GM12875 (cell line): ENCODE measurements around the gene C11orf52.
A peak's percentile ranks its signal among the peaks of the same experiment; 100 is the strongest.

ENCODE experiments used
- H3K4me3 ChIP-seq: one replicate; pipeline ENCODE4 v1.5.1; 2011; ENCODE audit warnings: low read depth, low read length, control low read depth
- TF ChIP-seq, protein P1 (sequence below): IDR thresholded peaks from 2 replicates; pipeline ENCODE4 v1.5.1; 2011; ENCODE audit warnings: low read depth, mild to moderate bottlenecking, control low read depth, inconsistent platforms, low read length, moderate library complexity, borderline replicate concordance; ENCODE audit not compliant: insufficient read depth

Gene C11orf52

DNA sequence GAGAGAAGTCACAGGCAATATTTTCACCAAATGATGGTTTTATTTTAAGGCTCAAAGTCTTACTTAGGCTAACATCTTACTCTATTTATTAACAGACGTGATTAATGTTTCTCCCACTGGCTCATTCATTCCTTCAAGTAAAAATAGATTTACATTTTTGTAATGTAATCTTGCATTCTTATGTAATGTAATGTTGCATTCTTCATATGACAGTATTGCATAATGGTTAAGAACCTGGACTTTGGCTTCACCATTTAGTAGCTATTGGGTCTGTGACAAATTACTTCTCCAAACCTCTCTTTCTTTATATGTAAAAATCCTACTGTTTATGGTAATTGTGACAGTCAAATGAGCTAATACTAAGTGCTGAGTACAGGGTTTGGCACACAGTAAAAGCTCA lies 15.2 kb downstream of the C11orf52 start:
- no peak overlapping the region for H3K4me3 ChIP-seq
- TF ChIP-seq, protein P1, sequence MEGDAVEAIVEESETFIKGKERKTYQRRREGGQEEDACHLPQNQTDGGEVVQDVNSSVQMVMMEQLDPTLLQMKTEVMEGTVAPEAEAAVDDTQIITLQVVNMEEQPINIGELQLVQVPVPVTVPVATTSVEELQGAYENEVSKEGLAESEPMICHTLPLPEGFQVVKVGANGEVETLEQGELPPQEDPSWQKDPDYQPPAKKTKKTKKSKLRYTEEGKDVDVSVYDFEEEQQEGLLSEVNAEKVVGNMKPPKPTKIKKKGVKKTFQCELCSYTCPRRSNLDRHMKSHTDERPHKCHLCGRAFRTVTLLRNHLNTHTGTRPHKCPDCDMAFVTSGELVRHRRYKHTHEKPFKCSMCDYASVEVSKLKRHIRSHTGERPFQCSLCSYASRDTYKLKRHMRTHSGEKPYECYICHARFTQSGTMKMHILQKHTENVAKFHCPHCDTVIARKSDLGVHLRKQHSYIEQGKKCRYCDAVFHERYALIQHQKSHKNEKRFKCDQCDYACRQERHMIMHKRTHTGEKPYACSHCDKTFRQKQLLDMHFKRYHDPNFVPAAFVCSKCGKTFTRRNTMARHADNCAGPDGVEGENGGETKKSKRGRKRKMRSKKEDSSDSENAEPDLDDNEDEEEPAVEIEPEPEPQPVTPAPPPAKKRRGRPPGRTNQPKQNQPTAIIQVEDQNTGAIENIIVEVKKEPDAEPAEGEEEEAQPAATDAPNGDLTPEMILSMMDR = no peak

DNA sequence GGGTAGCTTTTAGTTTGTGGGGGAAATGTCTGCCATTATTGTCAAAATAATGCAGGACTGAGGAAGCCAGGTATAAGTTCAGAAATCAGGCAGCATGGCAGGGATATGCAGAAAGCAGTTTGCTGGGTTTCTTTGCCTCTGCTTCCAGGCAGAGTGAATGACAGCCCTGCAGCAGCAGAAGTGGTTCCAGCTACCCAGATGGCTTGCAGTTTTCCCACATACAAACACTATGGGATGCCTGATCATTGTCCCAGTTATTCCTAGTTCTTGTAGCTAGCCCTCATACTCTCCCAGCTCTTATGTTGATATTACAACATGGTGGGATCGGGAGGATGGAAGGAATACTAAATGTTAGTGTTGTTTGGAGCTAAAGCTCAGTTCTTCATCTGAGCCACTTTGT lies 15.6 kb downstream of the C11orf52 start:
- TF ChIP-seq, protein P1 = no peak
- no peak overlapping the region for H3K4me3 ChIP-seq

DNA sequence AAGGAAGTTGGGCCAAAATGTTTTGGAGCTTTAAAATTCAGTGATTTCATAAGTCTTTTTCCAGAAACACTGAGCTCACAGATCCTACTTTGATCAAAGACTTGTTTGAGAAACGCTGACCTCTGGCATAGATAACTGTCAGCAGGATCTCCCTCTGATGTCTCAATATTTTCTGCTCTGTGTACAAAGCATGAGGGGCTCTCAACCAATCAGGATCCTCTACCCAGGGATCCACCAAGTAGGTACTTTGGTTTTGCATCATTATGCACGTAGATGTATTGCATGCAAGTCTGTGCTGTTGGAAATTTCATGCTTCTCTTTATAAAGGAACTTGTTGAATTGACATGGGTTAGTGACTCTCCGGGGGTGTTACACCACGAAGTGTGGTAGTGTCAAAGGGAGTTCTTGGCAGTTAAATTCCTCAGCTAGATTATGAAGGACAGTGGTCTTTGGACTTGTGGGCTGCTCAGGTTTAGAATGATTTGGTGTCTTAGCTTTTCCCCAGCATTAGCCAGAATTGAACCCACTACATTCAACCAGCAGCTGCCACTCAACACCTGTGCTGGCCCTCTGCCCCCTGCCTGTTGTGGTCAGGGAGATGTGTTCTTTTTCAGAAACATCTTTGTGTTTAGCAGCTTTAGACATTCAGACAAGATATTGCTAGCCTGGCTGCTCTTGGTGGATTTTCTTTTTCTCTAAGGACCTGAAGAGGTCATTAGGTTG lies 16.8 kb downstream of the C11orf52 start:
- no peak overlapping the region for H3K4me3 ChIP-seq
- TF ChIP-seq, protein P1 = no peak

DNA sequence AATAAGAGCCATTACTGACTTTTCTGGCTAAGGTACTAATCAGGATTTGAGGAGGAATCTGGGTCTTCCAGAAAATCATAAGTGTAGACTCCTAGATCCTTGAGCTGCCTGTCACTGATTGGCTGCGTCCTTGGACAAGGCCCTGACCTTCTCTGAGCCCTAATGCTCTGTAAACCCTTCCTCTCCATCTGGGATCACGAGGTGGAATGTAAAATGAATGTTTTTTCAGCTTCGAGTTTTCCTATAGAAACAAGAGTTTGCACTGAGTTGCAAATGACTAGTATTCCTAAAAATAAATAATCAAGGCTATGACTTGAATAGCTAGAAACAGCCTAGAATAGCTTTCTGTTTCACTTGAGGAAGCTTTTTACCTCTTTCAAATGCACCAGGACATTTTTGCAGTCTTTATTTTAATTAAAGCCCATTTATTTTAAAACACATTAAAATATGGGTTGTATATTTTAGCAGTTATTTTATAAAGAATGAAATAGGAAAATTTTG lies 17.4 kb downstream of the C11orf52 start:
- H3K4me3 ChIP-seq = no peak overlapping the region
- TF ChIP-seq, protein P1 = no peak

DNA sequence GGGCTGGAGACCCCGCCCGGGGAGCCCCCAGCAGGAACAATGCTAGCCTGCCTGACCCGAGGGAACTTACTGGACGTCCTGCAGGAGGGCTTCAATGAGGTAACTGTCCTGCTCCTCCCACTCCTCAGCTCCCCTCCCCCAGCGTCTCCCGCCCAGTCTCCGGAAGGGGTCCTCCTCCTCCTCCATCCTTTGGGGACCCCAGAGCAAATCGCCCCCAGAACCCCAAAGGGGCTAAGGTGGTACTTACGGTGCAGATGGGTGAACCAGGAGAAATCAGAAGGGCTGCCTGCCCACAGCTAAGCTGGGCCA lies 18.7 kb downstream of the C11orf52 start:
- peak overlapping the region; percentile 63 for H3K4me3 ChIP-seq
- TF ChIP-seq, protein P1 = no peak

DNA sequence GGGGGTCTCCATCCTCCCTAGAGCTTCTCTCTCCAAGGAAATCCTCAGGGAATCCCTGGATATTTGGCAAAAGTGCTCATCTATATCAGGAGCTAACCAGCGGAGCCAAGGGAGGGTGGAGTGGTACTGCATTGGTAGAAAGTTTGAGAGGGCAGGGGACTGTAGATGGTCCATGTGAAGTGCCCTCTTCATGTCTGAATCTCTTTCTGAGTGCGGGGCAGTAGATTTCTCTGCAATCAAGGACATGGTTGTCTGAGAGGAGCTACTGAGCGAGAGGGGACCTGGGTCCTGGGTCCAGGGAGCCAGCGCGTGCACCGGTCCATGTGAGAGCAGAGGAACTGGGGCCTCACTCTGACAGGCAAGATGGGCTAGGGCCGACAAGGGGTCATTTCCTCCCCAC lies 19.1 kb downstream of the C11orf52 start:
- TF ChIP-seq, protein P1 = no peak
- H3K4me3 ChIP-seq = peak overlapping the region; percentile 63

DNA sequence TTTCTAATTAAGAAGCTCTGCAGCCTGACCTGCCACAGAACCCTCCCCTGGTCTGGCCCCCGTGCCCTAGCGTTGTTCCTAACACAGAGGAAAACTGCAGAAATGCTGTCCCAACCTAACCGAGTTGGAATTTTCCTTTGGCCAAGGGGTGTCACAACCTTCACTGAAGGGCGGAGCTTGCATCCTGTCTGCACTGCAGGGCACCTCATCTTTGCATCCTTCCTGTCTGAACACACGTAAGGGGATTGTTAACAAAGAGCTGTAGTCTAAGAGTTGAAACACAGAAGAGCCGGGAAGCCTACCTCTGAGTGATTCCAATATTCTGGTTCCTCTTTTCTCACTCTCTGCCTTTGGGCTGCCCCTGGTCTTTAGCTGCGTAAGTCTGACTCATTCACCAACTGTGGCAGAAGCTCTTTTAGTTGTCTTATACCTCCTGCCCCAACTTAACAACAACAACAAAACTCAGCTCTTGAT lies 20.0 kb downstream of the C11orf52 start:
- H3K4me3 ChIP-seq = no peak overlapping the region
- TF ChIP-seq, protein P1 = no peak
